Measurements from ENCODE around the gene YARS1. TPM values are rescaled to one million over a fixed set of nuclear protein-coding genes. Genes with fewer than 3 reads are reported as not detected.

The YARS1 gene
- total and polyA plus RNA-seq, 2 of the 13 experiments (the other 11 are each of a cell fraction or from before 2014, with no cell fraction given), result 50.1 to 113 TPM

GRCh38 chr1:32742199-32742947 lies 74.8 kb downstream of the YARS1 start (continued):
- TF ChIP-seq ELK4 (CRISPR knock-in tag; IDR thresholded peaks at IDR 0.05; ENCODE audit: borderline replicate concordance) (no peak), TAF1 (CRISPR knock-in tag; IDR thresholded peaks at IDR 0.05) (peak; percentile 13; the same call in 1 of the 2 replicates), ZNF20 (CRISPR knock-in tag; IDR thresholded peaks at IDR 0.05) (no peak), ZNF567 (CRISPR knock-in tag; IDR thresholded peaks at IDR 0.05; ENCODE audit: borderline replicate concordance) (no peak), ZBTB2 (CRISPR knock-in tag; IDR thresholded peaks at IDR 0.05; ENCODE audit: low read depth) (no peak), NAIF1 (CRISPR knock-in tag; IDR thresholded peaks at IDR 0.05; ENCODE audit: borderline replicate concordance) (no peak), KLF6 (CRISPR knock-in tag; IDR thresholded peaks at IDR 0.05) (no peak), ZNF432 (CRISPR knock-in tag; IDR thresholded peaks at IDR 0.05; ENCODE audit: borderline replicate concordance) (no peak), TBX2 (CRISPR knock-in tag; IDR thresholded peaks at IDR 0.05; ENCODE audit: borderline replicate concordance) (peak; percentile 83), SNAPC4 (CRISPR knock-in tag; IDR thresholded peaks at IDR 0.05) (no peak), ZHX1 (CRISPR knock-in tag; IDR thresholded peaks at IDR 0.05; ENCODE audit: low read depth) (no peak), ZFP41 (CRISPR knock-in tag; IDR thresholded peaks at IDR 0.05; ENCODE audit: borderline replicate concordance) (no peak), ZNF136 (CRISPR knock-in tag; IDR thresholded peaks at IDR 0.05; ENCODE audit: low read depth) (no peak), GFI1 (CRISPR knock-in tag; IDR thresholded peaks at IDR 0.05; ENCODE audit: borderline replicate concordance) (no peak), YY1 (IDR thresholded peaks at IDR 0.05; ENCODE audit: insufficient read depth, insufficient replicate concordance, low read depth, low read length) (peak; percentile 1), ZNF598 (CRISPR knock-in tag; IDR thresholded peaks at IDR 0.05; ENCODE audit: borderline replicate concordance) (0 out of 2 replicates have a peak, but pooled peaks have one; percentile 38)
- TF ChIP-seq, protein P1, sequence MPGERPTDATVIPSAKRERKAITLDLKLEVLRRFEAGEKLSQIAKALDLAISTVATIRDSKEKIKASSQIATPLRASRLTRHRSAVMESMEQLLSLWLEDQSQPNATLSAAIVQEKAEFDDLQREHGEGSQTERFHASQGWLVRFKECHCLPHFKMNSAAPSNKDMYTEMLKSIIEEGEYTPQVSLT (CRISPR knock-in tag; IDR thresholded peaks at IDR 0.05; ENCODE audit: borderline replicate concordance, low read depth), result no peak; the same call in 1 of the 2 replicates

Measured in HepG2 (cell line).